IMR-90 (cell line): ENCODE data around the gene KRT6B. TPM values are rescaled to one million over a fixed set of nuclear protein-coding genes. Genes with fewer than 3 reads are reported as not detected.

Experiments
- ATAC-seq: fragments of 200-7000 bp; cut with Tn5 transposase; 2 replicates; pipeline ENCODE4 v1.9.1; 2020; ENCODE audit warnings: low read depth, mild to moderate bottlenecking, moderate library complexity
- BruUV-seq: library from RNA; stranded (reverse); fragments of 400-500 nt; replicated peaks from 2 replicates; lab custom pipeline; 2021; lab: Mats Ljungman, UMichigan
- CTCF ChIA-PET: fragments of 300-600 bp; formaldehyde crosslinking; extraction: SDS; loops from one replicate; lab custom pipeline; 2021; ENCODE audit warnings: antibody characterized with exemption; lab: Yijun Ruan, JAX
- POLR2A ChIA-PET: fragments of 300-600 bp; sonication (Branson Sonifier 250); formaldehyde crosslinking; loops from one replicate; lab custom pipeline; 2022; ENCODE audit warnings: antibody characterized with exemption; ENCODE audit not compliant: unreplicated experiment; lab: Charles Lee
- DNase-seq: peaks from one replicate; pipeline ENCODE4 v3.0.0; 2013
- H2AFZ ChIP-seq: replicated peaks from 2 replicates; pipeline ENCODE3; 2013; ENCODE audit warnings: low read length, mild to moderate bottlenecking; ENCODE audit not compliant: poor library complexity
- H2AK5ac ChIP-seq: 2 replicates; pipeline ENCODE4 v1.6.1; 2013; ENCODE audit warnings: low read depth, low read length, inconsistent platforms
- H2AK9ac ChIP-seq: replicated peaks from 2 replicates; pipeline ENCODE3; 2013; ENCODE audit warnings: mild to moderate bottlenecking, low read depth, low read length, moderate library complexity; ENCODE audit not compliant: poor library complexity
- H2BK120ac ChIP-seq: 2 replicates; pipeline ENCODE4 v1.6.1; 2013; ENCODE audit warnings: low read depth, low read length, inconsistent platforms
- H2BK15ac ChIP-seq: 3 replicates; pipeline ENCODE4 v1.6.1; 2013; ENCODE audit warnings: low read depth, low read length, inconsistent platforms
- H2BK20ac ChIP-seq: 2 replicates; pipeline ENCODE4 v1.6.1; 2013; ENCODE audit warnings: low read depth, mild to moderate bottlenecking, inconsistent platforms, low read length, moderate library complexity
- H2BK5ac ChIP-seq: 2 replicates; pipeline ENCODE4 v1.6.1; 2013; ENCODE audit warnings: mild to moderate bottlenecking, low read depth, low read length, inconsistent platforms; ENCODE audit not compliant: poor library complexity, severe bottlenecking
- H3K14ac ChIP-seq: replicated peaks from 2 replicates; pipeline ENCODE4 v1.6.1; 2013; ENCODE audit warnings: low read depth, low read length, inconsistent platforms
- H3K18ac ChIP-seq: 2 replicates; pipeline ENCODE4 v1.6.1; 2013; ENCODE audit warnings: low read depth, low read length, control low read depth
- H3K23ac ChIP-seq: 2 replicates; pipeline ENCODE4 v1.6.1; 2013; ENCODE audit warnings: low read depth, low read length, inconsistent platforms
- H3K27ac ChIP-seq: 2 replicates; pipeline ENCODE4 v1.5.1; 2013; ENCODE audit warnings: mild to moderate bottlenecking, control low read depth, low read length; ENCODE audit not compliant: insufficient read depth
- H3K27me3 ChIP-seq: 2 replicates; pipeline ENCODE4 v1.6.1; 2013; ENCODE audit warnings: low read length; ENCODE audit not compliant: control insufficient read depth, insufficient read depth
- H3K36me3 ChIP-seq: 2 replicates; pipeline ENCODE4 v1.6.1; 2013; ENCODE audit warnings: low read length, mixed read lengths; ENCODE audit not compliant: control insufficient read depth, insufficient read depth
- H3K4ac ChIP-seq: 2 replicates; pipeline ENCODE4 v1.6.1; 2013; ENCODE audit warnings: low read depth, low read length, inconsistent platforms
- H3K4me1 ChIP-seq: 2 replicates; pipeline ENCODE4 v1.6.1; 2013; ENCODE audit warnings: low read length, mixed read lengths; ENCODE audit not compliant: control insufficient read depth, insufficient read depth
- H3K4me2 ChIP-seq: 2 replicates; pipeline ENCODE4 v1.6.1; 2013; ENCODE audit warnings: low read depth, mild to moderate bottlenecking, control low read depth, low read length, moderate library complexity
- H3K4me3 ChIP-seq: 2 replicates; pipeline ENCODE4 v1.5.1; 2013; ENCODE audit warnings: low read depth, mild to moderate bottlenecking, control low read depth, low read length, moderate library complexity; ENCODE audit not compliant: insufficient read depth
- H3K56ac ChIP-seq: 2 replicates; pipeline ENCODE4 v1.6.1; 2013; ENCODE audit warnings: low read length, inconsistent platforms; ENCODE audit not compliant: insufficient read depth; ENCODE audit errors: extremely low read depth
- H3K79me1 ChIP-seq, 2 experiments: 2 replicates each; pipeline ENCODE4 v1.6.1; 2013; ENCODE audit warnings: low read length in 2 of 2, inconsistent platforms in 1 of 2, low read depth in 1 of 2
- H3K9ac ChIP-seq: 2 replicates; pipeline ENCODE4 v1.6.1; 2013; ENCODE audit warnings: low read depth, low read length, control low read depth
- H3K9me1 ChIP-seq: 2 replicates; pipeline ENCODE4 v1.6.1; 2013; ENCODE audit warnings: low read length, inconsistent platforms; ENCODE audit not compliant: insufficient read depth
- H3K9me3 ChIP-seq: 2 replicates; pipeline ENCODE4 v1.6.1; 2013; ENCODE audit warnings: low read length; ENCODE audit not compliant: control insufficient read depth, insufficient read depth
- H4K20me1 ChIP-seq: 2 replicates; pipeline ENCODE4 v1.6.1; 2013; ENCODE audit warnings: low read length, inconsistent platforms; ENCODE audit not compliant: insufficient read depth
- H4K5ac ChIP-seq: 2 replicates; pipeline ENCODE4 v1.6.1; 2013; ENCODE audit warnings: mild to moderate bottlenecking, low read depth, low read length, control low read depth
- H4K8ac ChIP-seq, 2 experiments: 2 replicates each; pipeline ENCODE4 v1.6.1; 2013; ENCODE audit warnings: low read depth in 2 of 2, low read length in 2 of 2, control low read depth in 1 of 2, inconsistent platforms in 1 of 2
- H4K91ac ChIP-seq: 2 replicates; pipeline ENCODE4 v1.6.1; 2013; ENCODE audit warnings: low read depth, low read length, inconsistent platforms; ENCODE audit not compliant: insufficient read depth
- BHLHE40 ChIP-seq: fragments of 150-350 bp; IDR thresholded peaks from 2 replicates; pipeline ENCODE4 v1.6.1; 2016; ENCODE audit warnings: mild to moderate bottlenecking, low read depth, low read length
- CEBPB ChIP-seq: IDR thresholded peaks from 2 replicates; pipeline ENCODE4 v1.6.1; 2012; ENCODE audit warnings: low read depth, low read length, improper control_type of control experiment
- CHD1 ChIP-seq: IDR thresholded peaks from 2 replicates; pipeline ENCODE4 v1.6.1; 2012; ENCODE audit warnings: low read depth, low read length, improper control_type of control experiment
- CTCF ChIP-seq: conservative IDR thresholded peaks from 2 replicates; pipeline ENCODE4 v1.5.1; 2012; ENCODE audit warnings: mild to moderate bottlenecking, low read depth, low read length, improper control_type of control experiment
- ELK1 ChIP-seq: fragments of 150-350 bp; IDR thresholded peaks from 2 replicates; pipeline ENCODE4 v1.6.1; 2016; ENCODE audit warnings: low read depth, mild to moderate bottlenecking, low read length, moderate library complexity, borderline replicate concordance
- FOS ChIP-seq: fragments of 150-350 bp; IDR thresholded peaks from 2 replicates; pipeline ENCODE4 v1.6.1; 2016; ENCODE audit warnings: low read depth, low read length
- MAFK ChIP-seq: IDR thresholded peaks from 2 replicates; pipeline ENCODE4 v1.6.1; 2012; ENCODE audit warnings: low read depth, low read length, improper control_type of control experiment
- MAZ ChIP-seq: IDR thresholded peaks from 2 replicates; pipeline ENCODE4 v1.6.1; 2012; ENCODE audit warnings: low read depth, mild to moderate bottlenecking, low read length, improper control_type of control experiment, moderate library complexity, borderline replicate concordance
- MXI1 ChIP-seq: IDR thresholded peaks from 2 replicates; pipeline ENCODE4 v1.6.1; 2012; ENCODE audit warnings: low read depth, mild to moderate bottlenecking, low read length, moderate library complexity, borderline replicate concordance
- NFE2L2 ChIP-seq: fragments of 150-350 bp; IDR thresholded peaks from 2 replicates; pipeline ENCODE4 v1.6.1; 2016; ENCODE audit warnings: low read depth, mild to moderate bottlenecking, low read length
- POLR2A ChIP-seq: IDR thresholded peaks from 2 replicates; pipeline ENCODE4 v1.6.1; 2012; ENCODE audit warnings: mild to moderate bottlenecking, low read depth, low read length
- RAD21 ChIP-seq: IDR thresholded peaks from 2 replicates; pipeline ENCODE4 v1.6.1; 2012; ENCODE audit warnings: low read length, improper control_type of control experiment
- RCOR1 ChIP-seq: IDR thresholded peaks from 2 replicates; pipeline ENCODE4 v1.6.1; 2012; ENCODE audit warnings: mild to moderate bottlenecking, low read length, improper control_type of control experiment; ENCODE audit not compliant: insufficient replicate concordance
- RFX5 ChIP-seq: IDR thresholded peaks from 2 replicates; pipeline ENCODE4 v1.8.0; 2012; ENCODE audit warnings: low read depth, mild to moderate bottlenecking, low read length, moderate library complexity
- SMC3 ChIP-seq: fragments of 150-350 bp; IDR thresholded peaks from 2 replicates; pipeline ENCODE4 v1.6.1; 2016; ENCODE audit warnings: low read depth, mild to moderate bottlenecking, antibody characterized with exemption, low read length, moderate library complexity
- WGBS, 2 experiments: methylation state at CpG; one replicate each; pipeline versions ENCODE4 v1.1.5 to v1.1.7; 2013; ENCODE audit warnings: missing lambda C conversion rate in 2 of 2; ENCODE audit not compliant: insufficient read length in 1 of 2; ENCODE audit errors: extremely low coverage in 2 of 2; 5-methylcytosine and 5-hydroxymethylcytosine counted together
- dilution Hi-C: fragments of 300-500 bp; cut with HindIII; formaldehyde crosslinking; loops from one replicate; pipeline ENCODE4 v1.14.3; 2018; ENCODE audit warnings: low sequenced_read_pairs; ENCODE audit not compliant: unreplicated experiment
- in situ Hi-C: fragments of 300-500 bp; cut with MboI; formaldehyde crosslinking; loops from 3 replicates; pipeline ENCODE4 v1.14.3; 2019; ENCODE audit warnings: low sequenced_read_pairs, inconsistent platforms, mixed read lengths
- intact Hi-C: fragments of 100-400 bp; cut with micrococcal nuclease; formaldehyde crosslinking; loops from 2 replicates; pipeline ENCODE4 v1.10.0; 2022
- polyA plus RNA-seq, 3 experiments: library from polyadenylated mRNA; depleted of rRNA; stranded (reverse); fragments of >200 nt; gene quantifications; 2 replicates each; pipeline ENCODE4 v1.2.3, GENCODE V29; 2012; ENCODE audit warnings: low replicate concordance in 1 of 3
- total RNA-seq: library from RNA; depleted of rRNA; stranded (reverse); fragments of >200 nt; gene quantifications from 2 replicates; pipeline ENCODE4 v1.2.3, GENCODE V29; 2012

Gene KRT6B
- total and polyA plus RNA-seq, 2 of the 4 experiments (the other 2 are of a cell fraction) = not detected

GRCh38 chr12:52400906-52401305 is 51.0 kb downstream of the KRT6B start:
- in situ Hi-C loops (no loop called here), dilution Hi-C loops (no loop called here), intact Hi-C loops (no loop called here)
- H3K79me1 ChIP-seq = no peaks in the 10 kb centered on the region
- H4K20me1 ChIP-seq = no peaks in the 10 kb centered on the region
- H2BK20ac ChIP-seq = no peak overlapping the region
- no peak overlapping the region for H2AK5ac ChIP-seq
- no peak overlapping the region for H3K9ac ChIP-seq
- H3K27ac ChIP-seq = no peak overlapping the region
- TF ChIP-seq MAFK = no peak
- no peak for TF ChIP-seq SMC3
- no peak for TF ChIP-seq RFX5
- TF ChIP-seq ELK1 = no peak
- TF ChIP-seq CHD1 = no peak
- no peak for TF ChIP-seq POLR2A
- no peak for TF ChIP-seq BHLHE40
- TF ChIP-seq RAD21 = no peak
- no peak for TF ChIP-seq MAZ
- TF ChIP-seq CEBPB = no peak
- TF ChIP-seq FOS = no peak
- TF ChIP-seq RCOR1 = no peak
- no peak for TF ChIP-seq CTCF
- no peak for TF ChIP-seq NFE2L2
- TF ChIP-seq MXI1 = no peak
- H3K56ac ChIP-seq = no peak overlapping the region
- no peak overlapping the region for H4K5ac ChIP-seq
- H2BK120ac ChIP-seq = no peak overlapping the region
- no peak overlapping the region for H4K8ac ChIP-seq
- DNase-seq (no peak), ATAC-seq (no peak)
- BruUV-seq = no TSS peak
- H2AK9ac ChIP-seq = no peak overlapping the region
- H4K91ac ChIP-seq = no peak overlapping the region
- no peak overlapping the region for H3K4me3 ChIP-seq
- H3K23ac ChIP-seq = no peak overlapping the region
- H3K9me3 ChIP-seq = no peaks in the 10 kb centered on the region
- H3K27me3 ChIP-seq = peaks cover 54% of the 10 kb centered on the region
- H3K18ac ChIP-seq = no peak overlapping the region
- H3K4ac ChIP-seq = no peak overlapping the region
- no peak overlapping the region for H2AFZ ChIP-seq
- no peaks in the 10 kb centered on the region for H3K4me1 ChIP-seq
- 63% methylated on average over 6 of the region's 9 CpGs; no CpG with 5 or more reads in 1 of the 2 experiments for WGBS, 2 experiments
- no peak overlapping the region for H3K4me2 ChIP-seq
- H2BK5ac ChIP-seq = no peak overlapping the region
- H3K14ac ChIP-seq = no peak overlapping the region
- H3K36me3 ChIP-seq = no peaks in the 10 kb centered on the region
- CTCF ChIA-PET = no interaction called here
- no peaks in the 10 kb centered on the region for H3K9me1 ChIP-seq
- no peak overlapping the region for H2BK15ac ChIP-seq
- POLR2A ChIA-PET = no interaction called here
